ENCODE data around the gene MAPK6.

MAPK6 gene

GRCh38 chr15:52006702-52007340 lies 12.2 kb upstream of the MAPK6 start:
- peaks cover 0 to 15% (median 5%) of the 10 kb centered on the region in 11 experiments; a peak in 6 of 22 replicates for H3K9me3 ChIP-seq (replicated peaks in 1 of 11)
- peaks cover 14 to 52% (median 25%) of the 10 kb centered on the region in 10 experiments for H3K4me1 ChIP-seq
- H3K4me2 ChIP-seq: peak overlapping the region; percentile 40 to 84 (median 65)
- no peak for TF ChIP-seq Cebpa-rat (IDR thresholded peaks at IDR 0.05)
- H3K27me3 ChIP-seq: no peaks in the 10 kb centered on the region
- 0 out of 22 replicates have a peak overlapping the region, but pooled peaks of 1 of the 11 experiments have one; percentile 21 for H3K9ac ChIP-seq
- H4K20me1 ChIP-seq: no peaks in the 10 kb centered on the region
- H3K27ac ChIP-seq: peak overlapping the region in 4 of 11 experiments; percentile 28 to 35 (median 32); a peak in 6 of 22 replicates
- H3K4me3 ChIP-seq: no peak overlapping the region
- no peaks in the 10 kb centered on the region for H3K36me3 ChIP-seq

DNA sequence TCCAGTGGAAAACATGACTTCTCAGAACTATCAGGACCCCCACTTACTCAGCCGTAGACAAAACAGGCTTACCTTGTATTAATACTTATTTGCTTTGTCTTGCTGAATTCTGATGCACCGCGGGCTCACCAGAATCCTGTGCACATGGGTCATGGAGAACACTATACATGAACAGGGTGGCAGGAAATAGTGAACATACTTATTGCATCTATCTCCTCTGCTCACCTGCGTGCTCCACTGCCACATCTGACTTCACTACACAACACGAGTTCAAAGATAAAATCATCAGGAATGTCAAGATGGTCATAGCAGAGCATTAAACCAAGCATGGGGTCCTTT lies 10.7 kb upstream of the MAPK6 start:
- peak overlapping the region in 4 of 11 experiments; percentile 25 to 84 (median 44); a peak in 8 of 22 replicates for H3K4me2 ChIP-seq
- H3K27ac ChIP-seq: no peak overlapping the region
- no peaks in the 10 kb centered on the region for H3K27me3 ChIP-seq
- no peak overlapping the region for H3K9ac ChIP-seq
- no peak overlapping the region for H3K4me3 ChIP-seq
- H4K20me1 ChIP-seq: no peaks in the 10 kb centered on the region
- no peak for TF ChIP-seq Cebpa-rat (IDR thresholded peaks at IDR 0.05)
- peaks cover 14 to 64% (median 29%) of the 10 kb centered on the region in 10 experiments for H3K4me1 ChIP-seq
- no peaks in the 10 kb centered on the region for H3K36me3 ChIP-seq
- H3K9me3 ChIP-seq (replicated peaks in 1 of 11): peaks cover 0 to under 1% (median 0%) of the 10 kb centered on the region in 11 experiments; a peak in 2 of 22 replicates

DNA sequence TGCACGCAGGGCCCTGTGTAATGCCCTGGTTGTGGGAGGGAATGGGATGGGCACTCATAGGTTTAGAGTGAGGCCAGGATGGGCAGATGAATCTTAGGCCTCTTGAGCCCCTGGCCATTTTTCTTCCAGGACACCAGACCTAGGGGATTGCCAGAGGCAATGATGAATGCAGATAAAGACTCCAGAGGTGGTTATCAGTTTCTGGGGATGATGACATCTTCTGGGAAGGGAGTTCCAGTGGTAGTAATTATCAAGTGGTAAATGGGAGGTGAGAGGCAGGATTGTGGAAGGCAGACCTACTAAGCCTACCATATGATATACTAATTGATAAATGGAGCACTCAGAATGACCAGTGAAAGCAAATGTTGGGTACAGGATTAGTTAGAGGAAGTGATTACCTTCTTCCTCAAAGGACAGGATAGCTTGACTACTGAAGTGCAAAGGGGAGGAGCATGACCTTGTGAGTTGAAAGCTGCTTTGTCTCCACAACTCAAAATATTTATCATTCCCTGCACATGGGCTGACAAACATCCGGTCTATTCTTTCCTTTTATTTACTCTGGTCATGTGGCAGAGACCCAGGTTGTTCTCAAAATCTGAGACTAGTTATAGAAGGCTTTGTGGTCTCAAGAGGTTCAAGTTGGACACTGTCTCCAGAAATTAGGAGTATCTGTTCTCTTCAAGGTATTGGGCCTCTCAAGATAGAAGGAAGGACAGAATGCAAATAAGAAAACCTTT lies 10.2 kb upstream of the MAPK6 start:
- no peaks in the 10 kb centered on the region for H3K36me3 ChIP-seq
- H3K4me2 ChIP-seq: peak overlapping the region in 10 of 11 experiments; percentile 1 to 84 (median 26); a peak in 14 of 22 replicates
- H3K27me3 ChIP-seq: no peaks in the 10 kb centered on the region
- no peaks in the 10 kb centered on the region for H3K9me3 ChIP-seq (replicated peaks in 1 of 11)
- no peak overlapping the region for H3K27ac ChIP-seq
- TF ChIP-seq Cebpa-rat (IDR thresholded peaks at IDR 0.05): no peak
- no peaks in the 10 kb centered on the region for H4K20me1 ChIP-seq
- no peak overlapping the region for H3K4me3 ChIP-seq
- peaks cover 14 to 70% (median 32%) of the 10 kb centered on the region in 10 experiments for H3K4me1 ChIP-seq
- no peak overlapping the region for H3K9ac ChIP-seq

GRCh38 chr15:52010633-52011595 lies 8.1 kb upstream of the MAPK6 start:
- no peak overlapping the region for H3K4me3 ChIP-seq

DNA sequence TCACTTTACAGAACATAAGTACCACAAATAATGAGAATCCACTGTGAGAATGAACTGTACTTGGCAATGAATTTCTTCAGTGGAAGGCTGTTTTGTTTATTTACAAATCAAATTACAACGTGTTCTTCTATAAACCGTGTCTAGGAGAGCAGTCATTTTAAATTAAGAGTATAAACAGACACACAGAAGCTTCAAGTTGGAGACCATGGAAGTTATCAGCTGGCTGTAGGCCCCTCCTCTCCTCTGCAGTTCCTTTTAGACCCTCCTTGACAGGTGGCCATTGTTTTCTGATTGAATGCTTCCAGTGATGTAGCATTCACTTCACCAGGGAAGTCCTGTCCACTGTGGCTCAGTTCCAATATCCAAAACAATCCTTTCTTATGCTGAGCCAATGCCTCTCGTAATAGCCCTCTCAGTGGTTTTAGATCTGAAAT lies 7.3 kb upstream of the MAPK6 start:
- Histone ChIP-seq H3K4me3 (no peak overlapping the region), H3K36me3 (no peaks in the 10 kb centered on the region), H3K4me2 (peak overlapping the region in 3 of 11 experiments; percentile 27 to 61 (median 51); a peak in 5 of 22 replicates), H3K9ac (no peak overlapping the region), H3K27ac (no peak overlapping the region), H3K27me3 (no peaks in the 10 kb centered on the region), H4K20me1 (no peaks in the 10 kb centered on the region), H3K9me3 (replicated peaks in 1 of 11) (no peaks in the 10 kb centered on the region), H3K4me1 (peaks cover 8 to 85% (median 32%) of the 10 kb centered on the region in 10 experiments)
- no peak for TF ChIP-seq Cebpa-rat (IDR thresholded peaks at IDR 0.05)

More at GRCh38 chr15:52010633-52011595, 8.1 kb upstream of the MAPK6 start:
- H3K9ac ChIP-seq: no peak overlapping the region
- H3K27ac ChIP-seq: no peak overlapping the region
- H4K20me1 ChIP-seq: no peaks in the 10 kb centered on the region
- no peaks in the 10 kb centered on the region for H3K27me3 ChIP-seq
- peaks cover 14 to 85% (median 35%) of the 10 kb centered on the region in 10 experiments for H3K4me1 ChIP-seq
- H3K36me3 ChIP-seq: no peaks in the 10 kb centered on the region
- H3K4me2 ChIP-seq: peak overlapping the region in 1 of 11 experiments; percentile 15; a peak in 1 of 22 replicates
- H3K9me3 ChIP-seq (replicated peaks in 1 of 11): no peaks in the 10 kb centered on the region
- TF ChIP-seq Cebpa-rat (IDR thresholded peaks at IDR 0.05): no peak

GRCh38 chr15:52012210-52012609 lies 6.8 kb upstream of the MAPK6 start:
- Histone ChIP-seq H3K4me2 (peak overlapping the region in 4 of 11 experiments; percentile 27 to 71 (median 56); a peak in 8 of 22 replicates), H3K36me3 (no peaks in the 10 kb centered on the region), H3K4me1 (peaks cover 3 to 85% (median 27%) of the 10 kb centered on the region in 10 experiments), H3K27me3 (no peaks in the 10 kb centered on the region), H4K20me1 (no peaks in the 10 kb centered on the region), H3K9me3 (replicated peaks in 1 of 11) (no peaks in the 10 kb centered on the region), H3K4me3 (no peak overlapping the region), H3K27ac (peak overlapping the region in 3 of 11 experiments; percentile 32 to 60 (median 44); a peak in 3 of 22 replicates), H3K9ac (no peak overlapping the region)
- TF ChIP-seq Cebpa-rat (IDR thresholded peaks at IDR 0.05): no peak

- TF ChIP-seq Cebpa-rat (IDR thresholded peaks at IDR 0.05): peak in 3 of 11 experiments; percentile 47 to 77 (median 71); a peak in 5 of 22 replicates
- no peaks in the 10 kb centered on the region for H3K9me3 ChIP-seq (replicated peaks in 1 of 11)
- H3K4me3 ChIP-seq: no peak overlapping the region
- H3K4me1 ChIP-seq: peaks cover 0 to 85% (median 24%) of the 10 kb centered on the region in 10 experiments; a peak in 15 of 20 replicates
- peak overlapping the region in 5 of 11 experiments; percentile 17 to 76 (median 53); a peak in 11 of 22 replicates for H3K27ac ChIP-seq
- H4K20me1 ChIP-seq: no peaks in the 10 kb centered on the region
- H3K9ac ChIP-seq: peak overlapping the region in 2 of 11 experiments; percentile 1 to 33; a peak in 2 of 22 replicates
- H3K4me2 ChIP-seq: peak overlapping the region in 6 of 11 experiments; percentile 9 to 78 (median 57); a peak in 11 of 22 replicates
- H3K36me3 ChIP-seq: no peaks in the 10 kb centered on the region
- H3K27me3 ChIP-seq: no peaks in the 10 kb centered on the region
These were observed 5.7 kb upstream of the MAPK6 start for GRCh38 chr15:52013151-52013791.

DNA sequence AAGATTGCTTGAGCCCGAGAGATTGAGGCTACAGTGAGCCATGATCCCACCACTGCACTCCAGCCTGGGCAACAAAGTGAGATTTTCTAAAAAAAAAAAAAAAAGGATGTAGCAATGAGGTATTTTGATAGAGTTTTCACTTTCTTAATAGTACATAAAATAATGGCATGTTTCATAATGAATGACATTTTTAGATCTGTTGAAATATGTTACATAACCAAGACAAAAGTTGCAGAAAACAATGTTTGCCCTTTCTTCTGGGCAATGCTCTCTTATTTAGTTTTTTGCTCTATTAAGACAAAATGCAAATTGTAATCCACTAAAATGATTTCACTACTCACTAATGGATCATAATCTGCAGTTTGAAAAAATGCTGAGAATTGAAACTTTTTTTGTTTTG lies 4.4 kb upstream of the MAPK6 start:
- Histone ChIP-seq H4K20me1 (peaks cover 0 to 1% (median 0%) of the 10 kb centered on the region in 11 experiments; a peak in 5 of 22 replicates), H3K9me3 (replicated peaks in 1 of 11) (no peaks in the 10 kb centered on the region), H3K9ac (no peak overlapping the region), H3K4me2 (peak overlapping the region in 3 of 11 experiments; percentile 58 to 78 (median 71); a peak in 4 of 22 replicates), H3K27ac (peak overlapping the region in 1 of 11 experiments; percentile 76; a peak in 2 of 22 replicates), H3K4me1 (peaks cover 0 to 78% (median 22%) of the 10 kb centered on the region in 10 experiments; a peak in 16 of 20 replicates), H3K27me3 (no peaks in the 10 kb centered on the region), H3K36me3 (no peaks in the 10 kb centered on the region), H3K4me3 (no peak overlapping the region)
- TF ChIP-seq Cebpa-rat (IDR thresholded peaks at IDR 0.05): no peak

Measured in BLaER1 treated with 17β-estradiol and CSF1 and Interleukin-3, amounts not matched to agents 10 nM and 100 nM (cell line).